Neural progenitor cell (in vitro differentiated cells): Measurements from ENCODE around the gene BEND2.

ENCODE experiments used
- CTCF ChIP-seq: fragments of 200-600 bp; sonication (generic); IDR thresholded peaks from 2 replicates; pipeline ENCODE4 v1.5.1; 2017; ENCODE audit warnings: antibody characterized with exemption, mild to moderate bottlenecking
- EZH2 ChIP-seq: fragments of 200-600 bp; sonication (generic); IDR thresholded peaks from 2 replicates; pipeline ENCODE4 v1.6.1; 2017; ENCODE audit warnings: antibody characterized with exemption, mild to moderate bottlenecking, moderate library complexity
- EZH2phosphoT487 ChIP-seq: fragments of 200-600 bp; sonication (generic); IDR thresholded peaks from 2 replicates; pipeline ENCODE4 v1.6.1; 2017; ENCODE audit warnings: antibody characterized with exemption

- TF ChIP-seq EZH2 (no peak), CTCF (no peak), EZH2phosphoT487 (no peak)
Measured at GRCh38 chrX:18160369-18160768, 60.3 kb downstream of the BEND2 start.
